ENCODE results near the gene LONP2. TPM values are rescaled to one million over a fixed set of nuclear protein-coding genes. Genes with fewer than 3 reads are reported as not detected.
A peak's percentile ranks its signal among the peaks of the same experiment; 100 is the strongest.

The LONP2 gene
- total RNA-seq, 2 experiments from 2014 or later, result 77.2 to 81.0 TPM

GRCh38 chr16:48201515-48202201 is 42.4 kb upstream of the LONP2 start:
- peak in 2 of 14 experiments; percentile 6 to 12 for DNase-seq
- H3K27me3 ChIP-seq (ENCODE audit: control insufficient read depth in 1 of 2, insufficient read depth in 2 of 2, low read length in 2 of 2), result no peaks in the 10 kb centered on the region
- H3K27ac Mint-ChIP-seq, result no peak overlapping the region
- H3K4me1 Mint-ChIP-seq (ENCODE audit: low read depth), result no peaks in the 10 kb centered on the region
- peaks cover 12% of the 10 kb centered on the region for H3K27me3 Mint-ChIP-seq
- no peaks in the 10 kb centered on the region for H3K36me3 ChIP-seq (ENCODE audit: insufficient read depth, low read length)
- no peaks in the 10 kb centered on the region for H3K4me1 ChIP-seq (ENCODE audit: insufficient read depth, low read length)
- ATAC-seq (ENCODE audit: poor library complexity), result no peak
- POLR2A ChIA-PET, result no interaction called here
- H3K9me3 ChIP-seq (ENCODE audit: control insufficient read depth in 1 of 2, insufficient read depth in 1 of 2, low read length in 2 of 2), result peaks cover 0 to 3% of the 10 kb centered on the region in 2 experiments
- intact Hi-C loops (cut with DNase I, micrococcal nuclease), result no loop called here
- H3K36me3 Mint-ChIP-seq (ENCODE audit: low read depth), result no peaks in the 10 kb centered on the region
- H3K27ac ChIP-seq (ENCODE audit: low read depth in 1 of 2, low read length in 2 of 2), result no peak overlapping the region
- H3K4me3 Mint-ChIP-seq, result no peak overlapping the region
- CTCF ChIA-PET, result no interaction called here
- H3K9me3 Mint-ChIP-seq, result no peaks in the 10 kb centered on the region
- TF ChIP-seq, protein P1, sequence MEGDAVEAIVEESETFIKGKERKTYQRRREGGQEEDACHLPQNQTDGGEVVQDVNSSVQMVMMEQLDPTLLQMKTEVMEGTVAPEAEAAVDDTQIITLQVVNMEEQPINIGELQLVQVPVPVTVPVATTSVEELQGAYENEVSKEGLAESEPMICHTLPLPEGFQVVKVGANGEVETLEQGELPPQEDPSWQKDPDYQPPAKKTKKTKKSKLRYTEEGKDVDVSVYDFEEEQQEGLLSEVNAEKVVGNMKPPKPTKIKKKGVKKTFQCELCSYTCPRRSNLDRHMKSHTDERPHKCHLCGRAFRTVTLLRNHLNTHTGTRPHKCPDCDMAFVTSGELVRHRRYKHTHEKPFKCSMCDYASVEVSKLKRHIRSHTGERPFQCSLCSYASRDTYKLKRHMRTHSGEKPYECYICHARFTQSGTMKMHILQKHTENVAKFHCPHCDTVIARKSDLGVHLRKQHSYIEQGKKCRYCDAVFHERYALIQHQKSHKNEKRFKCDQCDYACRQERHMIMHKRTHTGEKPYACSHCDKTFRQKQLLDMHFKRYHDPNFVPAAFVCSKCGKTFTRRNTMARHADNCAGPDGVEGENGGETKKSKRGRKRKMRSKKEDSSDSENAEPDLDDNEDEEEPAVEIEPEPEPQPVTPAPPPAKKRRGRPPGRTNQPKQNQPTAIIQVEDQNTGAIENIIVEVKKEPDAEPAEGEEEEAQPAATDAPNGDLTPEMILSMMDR (IDR thresholded peaks at IDR 0.05), result no peak
- no peak overlapping the region for H3K4me3 ChIP-seq (ENCODE audit: low read length)

- H3K27ac Mint-ChIP-seq, result no peak overlapping the region
- Histone ChIP-seq H3K4me1 (ENCODE audit: insufficient read depth, low read length) (no peaks in the 10 kb centered on the region), H3K9me3 (ENCODE audit: control insufficient read depth in 1 of 2, insufficient read depth in 1 of 2, low read length in 2 of 2) (peaks cover 0 to 3% of the 10 kb centered on the region in 2 experiments), H3K27ac (ENCODE audit: low read depth in 1 of 2, low read length in 2 of 2) (no peak overlapping the region), H3K4me3 (ENCODE audit: low read length) (no peak overlapping the region), H3K27me3 (ENCODE audit: control insufficient read depth in 1 of 2, insufficient read depth in 2 of 2, low read length in 2 of 2) (no peaks in the 10 kb centered on the region), H3K36me3 (ENCODE audit: insufficient read depth, low read length) (no peaks in the 10 kb centered on the region)
- ChIA-PET CTCF (no interaction called here), POLR2A (no interaction called here)
- DNase-seq (no peak), ATAC-seq (ENCODE audit: poor library complexity) (no peak)
- no peaks in the 10 kb centered on the region for H3K36me3 Mint-ChIP-seq (ENCODE audit: low read depth)
- H3K4me3 Mint-ChIP-seq, result no peak overlapping the region
- TF ChIP-seq, protein P1 (IDR thresholded peaks at IDR 0.05), result no peak
- H3K4me1 Mint-ChIP-seq (ENCODE audit: low read depth), result no peaks in the 10 kb centered on the region
- peaks cover 5% of the 10 kb centered on the region for H3K27me3 Mint-ChIP-seq
- H3K9me3 Mint-ChIP-seq, result no peaks in the 10 kb centered on the region
- intact Hi-C loops (cut with DNase I, micrococcal nuclease), result no loop called here
These were observed 39.9 kb upstream of the LONP2 start for GRCh38 chr16:48203974-48204824.

DNA sequence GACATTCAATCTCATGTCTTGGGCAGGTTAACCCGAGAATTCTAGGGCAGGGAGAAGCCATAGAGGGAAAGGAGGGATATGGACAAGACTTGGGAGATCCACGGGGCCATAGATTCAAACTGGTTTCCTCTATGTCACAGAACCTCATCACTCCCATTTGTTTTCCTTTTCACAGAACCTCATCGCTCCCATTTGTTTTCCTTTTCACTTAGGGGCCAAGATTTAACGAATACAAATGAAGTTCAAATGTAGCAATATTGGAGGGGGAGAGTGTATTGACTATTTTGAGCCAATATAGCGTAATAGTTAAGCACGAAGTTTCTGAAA is 39.3 kb upstream of the LONP2 start:
- Histone ChIP-seq H3K27me3 (ENCODE audit: control insufficient read depth in 1 of 2, insufficient read depth in 2 of 2, low read length in 2 of 2) (no peaks in the 10 kb centered on the region), H3K27ac (ENCODE audit: low read depth in 1 of 2, low read length in 2 of 2) (no peak overlapping the region), H3K36me3 (ENCODE audit: insufficient read depth, low read length) (no peaks in the 10 kb centered on the region), H3K9me3 (ENCODE audit: control insufficient read depth in 1 of 2, insufficient read depth in 1 of 2, low read length in 2 of 2) (peaks cover 0 to 3% of the 10 kb centered on the region in 2 experiments), H3K4me1 (ENCODE audit: insufficient read depth, low read length) (no peaks in the 10 kb centered on the region), H3K4me3 (ENCODE audit: low read length) (no peak overlapping the region)
- Mint-ChIP-seq H3K9me3 (no peaks in the 10 kb centered on the region), H3K27me3 (peaks cover 5% of the 10 kb centered on the region), H3K4me1 (ENCODE audit: low read depth) (no peaks in the 10 kb centered on the region), H3K36me3 (ENCODE audit: low read depth) (no peaks in the 10 kb centered on the region), H3K27ac (no peak overlapping the region), H3K4me3 (no peak overlapping the region)
- CTCF ChIA-PET, result no interaction called here
- POLR2A ChIA-PET, result no interaction called here
- intact Hi-C loops (cut with DNase I, micrococcal nuclease), result no loop called here
- ATAC-seq (ENCODE audit: poor library complexity), result no peak
- DNase-seq, result no peak
- TF ChIP-seq, protein P1 (IDR thresholded peaks at IDR 0.05), result no peak
